GM04503 (cell line): ENCODE results near the gene FTSJ3.

Experiments
- DNase-seq: peaks from one replicate; pipeline ENCODE4 v3.0.0-alpha.2; 2012; ENCODE audit warnings: low read depth

Gene FTSJ3

DNA sequence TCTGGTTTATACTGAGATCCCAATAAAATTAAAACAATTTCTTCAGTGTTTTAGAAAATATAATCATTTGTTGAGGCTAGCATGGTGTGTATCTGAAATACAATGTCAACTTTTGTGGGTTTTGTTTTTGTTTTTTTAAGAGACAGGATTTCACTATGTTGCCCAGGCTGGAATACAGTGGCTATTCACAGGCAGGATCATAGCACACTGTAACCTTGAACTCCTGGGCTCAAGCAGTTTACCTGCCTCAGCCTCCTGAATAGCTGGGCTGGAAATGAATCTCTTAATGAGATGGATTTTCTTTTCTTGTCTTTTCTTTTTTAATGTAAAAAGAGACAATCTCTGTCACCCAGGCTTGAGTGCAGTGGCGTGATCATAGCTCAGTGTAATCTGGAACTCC, 41.3 kb downstream of the FTSJ3 start:
- DNase-seq, result no peak

DNA sequence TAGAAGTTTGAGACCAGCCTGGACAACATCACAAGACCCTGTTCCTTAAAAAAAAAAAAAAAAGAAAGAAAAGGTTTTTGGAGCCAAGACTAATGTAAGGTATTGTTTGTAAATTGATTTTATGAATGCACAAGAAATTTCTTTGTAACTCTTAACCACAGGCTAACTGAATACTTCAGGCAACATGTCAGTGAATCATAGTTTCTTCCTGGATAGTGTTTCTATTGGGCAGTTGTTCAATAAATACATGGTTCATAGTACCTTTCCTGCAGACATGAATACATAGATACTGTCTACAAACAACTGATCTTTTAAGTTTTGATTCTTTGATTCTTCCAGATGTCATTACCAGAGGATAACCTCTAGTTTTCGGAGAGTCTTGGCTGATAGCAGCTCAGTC, 41.9 kb downstream of the FTSJ3 start:
- DNase-seq, result no peak

DNA sequence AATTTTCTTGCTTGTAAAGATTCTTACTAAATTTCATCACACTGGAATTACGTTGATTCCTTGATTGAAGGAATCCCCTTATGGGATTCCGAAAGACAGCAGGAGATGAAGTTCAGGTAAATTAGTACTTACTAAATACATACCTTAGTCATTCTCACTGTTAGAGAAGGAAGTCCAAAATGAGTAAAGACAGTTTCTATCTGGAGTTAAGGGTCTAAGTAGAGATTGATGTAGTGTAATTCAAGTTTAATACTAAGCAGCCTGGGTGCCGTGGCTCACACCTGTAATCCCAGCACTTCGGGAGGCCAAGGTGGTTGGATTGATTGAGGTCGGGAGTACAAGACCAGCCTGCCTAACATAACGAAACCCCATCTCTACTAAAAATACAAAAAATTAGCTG, 43.9 kb downstream of the FTSJ3 start:
- no peak for DNase-seq

DNA sequence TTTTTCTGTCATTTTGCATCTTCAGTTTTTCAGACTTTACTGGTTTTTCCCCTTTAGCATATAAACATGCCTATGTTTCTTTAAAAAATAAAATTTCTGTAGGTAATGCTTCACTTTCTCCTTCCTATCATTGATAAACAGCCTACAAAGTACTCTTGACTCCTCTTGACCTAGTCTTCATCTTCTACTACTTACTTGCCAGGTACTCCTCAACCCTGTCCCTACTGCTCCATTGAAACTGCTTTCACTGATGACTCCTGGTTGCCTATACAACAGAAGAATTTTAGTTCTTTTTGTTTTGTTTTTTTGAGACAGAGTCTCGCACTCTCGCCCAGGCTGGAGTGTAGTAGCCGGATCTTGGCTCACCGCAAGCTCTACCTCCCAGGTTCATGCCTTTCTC, 46.5 kb downstream of the FTSJ3 start:
- DNase-seq, result no peak

DNA sequence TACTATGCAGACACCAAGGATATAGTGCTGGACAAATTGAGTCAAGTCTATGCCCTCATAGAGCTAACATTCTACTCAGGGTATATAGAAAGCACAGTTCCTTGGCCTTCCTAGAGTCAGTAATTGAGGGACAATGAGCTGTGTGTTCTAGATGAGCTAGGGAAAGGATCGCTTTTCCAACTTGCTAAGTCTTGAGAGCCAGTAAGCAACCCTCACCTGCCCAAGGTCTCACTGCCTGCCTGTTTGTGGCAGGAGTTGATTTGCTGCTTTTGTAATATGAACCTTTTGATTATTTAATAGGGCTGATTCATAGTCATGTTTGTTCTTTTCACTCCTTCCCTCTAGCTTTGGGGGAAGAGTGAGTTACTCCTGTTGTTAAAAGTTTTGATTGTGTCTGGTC, 47.0 kb downstream of the FTSJ3 start:
- no peak for DNase-seq

DNA sequence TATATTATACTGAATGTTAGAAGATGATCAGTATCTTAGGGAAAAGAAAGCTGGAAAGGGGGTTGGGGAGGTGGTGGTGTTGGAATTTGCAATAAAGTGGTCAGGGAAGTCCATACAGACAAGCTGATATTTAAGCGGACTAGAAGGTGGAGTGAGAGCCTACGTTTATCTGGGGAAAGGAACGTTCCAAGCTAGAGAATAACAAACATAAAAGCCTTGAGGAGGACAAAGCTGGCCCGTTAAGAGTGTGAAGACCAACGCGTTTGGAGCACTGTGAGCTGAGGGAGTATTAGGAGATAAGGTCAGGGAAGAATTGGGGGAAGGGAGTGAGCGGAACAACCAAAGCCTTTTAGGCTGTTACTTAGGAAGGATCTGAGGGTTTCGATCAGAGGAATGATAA, 52.0 kb downstream of the FTSJ3 start:
- no peak for DNase-seq

DNA sequence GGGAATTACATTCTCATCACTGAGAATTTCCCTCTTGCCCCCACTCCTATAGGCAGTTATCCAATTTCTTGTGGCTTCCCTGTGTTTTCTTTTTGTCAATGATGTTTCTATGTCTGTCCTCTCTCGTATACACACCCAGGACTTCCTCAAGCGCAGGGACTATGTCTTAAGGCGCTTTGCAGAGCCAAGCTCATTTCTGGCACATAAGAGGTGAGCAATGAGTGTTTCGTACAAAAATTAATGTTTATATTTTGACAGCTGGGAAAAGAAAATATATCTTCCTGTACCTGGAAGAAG, 52.5 kb downstream of the FTSJ3 start:
- DNase-seq, result no peak

DNA sequence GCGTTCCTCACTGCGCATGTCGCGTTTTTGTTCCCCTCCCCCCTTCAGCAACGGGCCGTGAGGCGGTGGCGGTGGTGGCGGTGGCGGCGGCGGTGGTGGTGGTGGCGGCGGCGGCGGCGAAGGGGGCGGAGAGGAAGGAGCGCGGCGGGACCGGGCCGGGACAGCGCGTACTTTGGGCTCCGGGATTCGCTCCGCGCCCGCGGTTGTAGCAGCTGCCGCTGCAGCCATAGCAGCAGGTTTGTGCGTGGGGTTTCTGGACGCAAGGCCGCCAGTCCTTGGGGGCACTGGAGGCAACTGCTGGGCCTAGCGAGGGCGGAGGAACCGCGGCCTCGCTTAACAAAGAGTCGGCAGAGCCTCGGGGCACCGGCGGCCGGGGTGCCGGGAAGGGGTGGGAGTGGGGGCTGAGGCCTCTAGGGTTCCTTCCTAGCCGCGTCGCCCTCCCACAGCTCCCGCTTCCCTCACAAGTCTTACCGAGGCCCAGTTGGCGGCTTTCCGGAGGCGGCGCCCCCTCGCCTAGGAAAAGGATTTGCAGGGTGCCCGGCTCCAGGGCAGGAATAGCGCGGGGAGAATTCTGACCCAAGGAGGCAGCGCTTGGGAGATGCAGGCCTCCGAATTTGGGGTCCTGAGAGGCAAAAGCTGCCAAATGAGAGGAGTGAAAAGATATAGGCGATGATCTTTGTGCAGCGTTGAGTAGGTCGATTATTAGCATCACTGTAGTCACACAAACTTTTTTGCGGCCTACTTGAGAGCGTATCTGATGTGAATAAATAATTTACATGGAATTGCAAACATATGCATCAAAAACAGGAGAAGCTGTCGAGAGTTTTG, 53.1 kb downstream of the FTSJ3 start, which contains the start of gene DDX42:
TSS of gene DDX42 (plus strand) at position 30 of the 828 bp plus-strand sequence. CDS start 12,880 bp downstream, outside the sequence.
- DNase-seq, result no peak

DNA sequence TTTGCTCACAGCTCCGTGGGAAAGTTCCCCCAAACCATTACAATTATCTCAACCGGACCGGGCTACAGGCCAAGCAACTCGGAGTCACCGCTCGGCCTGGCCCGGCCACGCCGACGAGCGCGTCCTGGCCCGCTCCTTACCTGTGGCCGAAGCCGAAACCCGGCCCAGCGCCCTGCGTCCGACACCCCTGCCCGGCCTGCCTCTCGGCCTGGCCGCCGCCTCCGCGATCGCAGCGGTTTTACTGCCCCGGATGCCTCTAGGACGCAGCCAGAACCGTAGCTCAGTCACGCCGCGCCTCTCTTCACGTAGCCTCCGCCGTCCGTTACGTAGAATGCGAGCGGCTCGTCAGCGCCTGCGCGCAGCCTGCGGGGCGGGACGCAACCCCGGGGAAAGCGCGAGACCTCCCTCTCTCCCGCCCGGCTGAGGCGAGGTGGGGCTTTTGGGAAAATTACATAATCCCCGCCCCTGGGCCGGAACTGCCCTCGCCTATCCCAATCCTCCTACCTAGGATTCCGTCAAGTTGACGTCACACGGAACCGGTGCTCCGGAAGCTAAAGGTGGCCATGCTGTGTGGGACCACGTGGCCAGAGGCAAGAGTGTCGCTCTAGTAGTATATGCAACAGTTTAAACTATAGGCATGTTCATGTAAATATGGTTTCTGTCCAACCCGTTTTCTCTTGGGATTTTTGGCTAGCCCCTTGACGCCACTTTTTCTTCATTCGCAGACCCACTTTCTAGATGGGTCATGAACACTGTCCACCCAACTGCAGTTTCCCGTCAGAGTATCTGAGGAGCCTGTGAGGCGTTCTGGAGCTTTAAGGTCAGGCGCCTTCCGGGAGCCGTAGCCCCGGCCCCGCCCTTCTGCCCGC, 54.0 kb downstream of the FTSJ3 start, which contains the start of gene CCDC47:
TSS of gene CCDC47 (minus strand) at position 326 of the 869 bp plus-strand sequence. CDS start 7,422 bp downstream, outside the sequence.
- DNase-seq, result peak; percentile 96

DNA sequence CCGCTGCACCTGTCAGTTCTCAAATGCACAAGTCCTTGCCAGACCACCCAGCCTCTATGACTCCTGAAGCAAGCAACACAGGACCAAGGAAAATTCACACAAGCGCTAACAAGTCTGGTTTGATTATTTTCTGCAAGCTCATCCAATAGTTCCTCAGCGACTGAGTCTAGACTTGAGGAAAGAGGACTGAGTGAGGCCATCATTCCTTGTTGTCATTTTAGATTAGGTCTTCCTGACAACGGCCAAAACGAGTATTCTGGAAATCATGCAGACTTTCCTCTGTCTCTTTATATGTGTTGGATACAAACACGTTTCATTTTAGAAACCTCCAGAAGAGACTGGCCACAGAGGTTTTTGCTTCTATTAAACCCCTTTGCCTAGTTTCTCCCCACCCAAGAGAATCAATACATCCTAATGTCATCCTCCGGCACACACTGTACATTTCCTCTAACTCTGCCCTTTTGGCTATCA, 54.6 kb downstream of the FTSJ3 start:
- DNase-seq, result no peak
